ENCODE results near the gene OTOA. TPM values are rescaled to one million over a fixed set of nuclear protein-coding genes. Genes with fewer than 3 reads are reported as not detected.
"Not testable (repeated sequence)": the region's sequence is repeated elsewhere in the genome, so short reads cannot be mapped to it uniquely, and the experiment has no call there.

The OTOA gene
- total RNA-seq, 1 experiment from 2014 or later, result not detected

DNA sequence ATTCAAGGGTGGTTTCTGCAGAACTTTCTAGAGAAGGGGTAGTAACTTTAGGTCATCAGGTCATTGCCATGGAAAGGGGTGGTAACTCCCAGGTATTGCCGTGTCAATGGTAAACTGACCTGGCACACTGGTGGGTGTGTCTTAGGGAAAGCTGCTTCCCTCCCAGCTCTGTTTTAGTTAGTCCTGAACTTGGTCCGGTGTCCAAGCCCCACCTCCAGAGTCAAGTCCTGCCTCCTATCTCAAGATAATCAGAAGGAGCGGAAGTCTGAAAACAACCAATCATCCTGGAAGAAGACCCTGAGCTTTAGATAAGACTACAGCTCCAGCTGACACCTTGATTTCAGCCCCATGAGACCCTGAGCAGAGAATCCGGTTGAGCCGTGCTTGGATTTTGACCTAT lies 105.0 kb downstream of the OTOA start:
- DNase-seq (ENCODE audit: low read depth); in situ Hi-C loops (cut with HindIII; ENCODE audit: low pct_unique_long_range_greater_than_20kb, low sequenced_read_pairs): not testable (repeated sequence)

DNA sequence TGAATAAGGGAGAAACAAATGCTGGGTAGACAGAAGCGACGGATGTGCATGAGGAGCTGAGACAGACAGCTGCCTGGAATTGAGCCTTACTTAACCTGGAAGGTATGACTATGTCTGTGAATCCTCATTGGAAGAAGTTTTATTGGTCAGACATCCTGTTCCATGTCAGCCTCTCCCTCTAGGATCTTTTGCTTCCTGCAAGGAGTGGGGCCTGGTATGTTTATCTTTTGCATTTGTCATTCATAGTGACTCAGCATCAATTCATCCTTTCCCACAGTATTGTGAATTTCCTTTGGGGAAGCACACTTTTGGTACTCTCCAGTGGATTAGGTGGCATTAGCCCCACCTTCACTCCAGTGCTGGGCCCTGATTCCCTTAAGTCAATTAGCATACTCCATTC lies 105.5 kb downstream of the OTOA start:
- in situ Hi-C loops (cut with HindIII; ENCODE audit: low pct_unique_long_range_greater_than_20kb, low sequenced_read_pairs), result not testable (repeated sequence)
- peak; percentile 97 for DNase-seq (ENCODE audit: low read depth)

DNA sequence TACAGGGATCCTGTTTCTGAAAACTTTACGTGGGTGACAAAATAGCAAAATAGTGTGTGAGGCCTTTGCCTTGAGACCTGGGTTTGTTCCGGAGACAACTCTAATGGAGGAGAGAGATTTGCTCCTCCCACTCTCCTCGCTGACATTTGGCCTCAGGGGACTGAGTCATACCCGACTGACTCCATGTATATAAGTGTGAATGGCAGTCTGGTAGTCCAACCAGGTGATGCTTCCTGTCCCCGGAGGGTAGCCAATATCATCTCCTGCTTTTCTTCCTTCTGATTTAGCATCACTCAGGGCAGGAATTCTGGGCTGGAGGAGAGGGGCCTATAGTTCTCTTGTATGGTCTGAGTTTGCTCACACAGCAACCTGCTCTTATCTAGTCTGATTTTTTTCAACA lies 106.8 kb downstream of the OTOA start:
- in situ Hi-C loops (cut with HindIII; ENCODE audit: low pct_unique_long_range_greater_than_20kb, low sequenced_read_pairs), result not testable (repeated sequence)

DNA sequence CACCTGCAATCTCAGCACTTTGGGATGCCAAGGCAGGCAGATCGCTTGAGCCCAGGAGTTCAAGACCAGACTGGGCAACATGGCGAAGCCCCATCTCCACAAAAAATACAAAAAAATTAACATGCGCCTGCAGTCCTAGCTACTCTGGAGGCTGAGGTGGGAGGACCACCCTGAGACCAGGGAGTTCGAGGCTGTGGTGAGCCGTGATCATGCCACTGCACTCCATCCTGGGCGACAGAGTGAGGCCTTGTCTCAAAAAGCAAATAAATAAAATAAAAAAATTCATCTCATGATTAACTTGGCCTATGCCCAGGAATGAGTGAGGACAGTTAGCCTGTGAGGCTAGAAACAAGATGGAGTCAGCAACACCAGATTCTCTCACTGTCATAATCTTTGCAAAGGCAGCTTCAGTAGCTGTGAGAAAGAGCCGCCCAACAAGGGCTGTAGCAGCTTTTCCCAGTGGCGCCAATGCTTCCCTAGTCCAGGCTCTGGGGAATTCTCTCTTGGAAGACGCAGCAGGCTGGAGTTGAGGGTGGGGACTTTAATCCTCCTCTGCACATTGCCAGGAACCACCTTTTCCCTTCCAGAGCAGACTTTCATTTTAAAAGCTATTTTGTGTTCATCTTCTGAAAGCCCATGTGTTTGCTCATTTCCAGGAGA lies 108.9 kb downstream of the OTOA start:
- in situ Hi-C loops (cut with HindIII; ENCODE audit: low pct_unique_long_range_greater_than_20kb, low sequenced_read_pairs); DNase-seq (ENCODE audit: low read depth): not testable (repeated sequence)

More for the DNA sequence above, 106.8 kb downstream of the OTOA start:
- DNase-seq (ENCODE audit: low read depth), result not testable (repeated sequence)

DNA sequence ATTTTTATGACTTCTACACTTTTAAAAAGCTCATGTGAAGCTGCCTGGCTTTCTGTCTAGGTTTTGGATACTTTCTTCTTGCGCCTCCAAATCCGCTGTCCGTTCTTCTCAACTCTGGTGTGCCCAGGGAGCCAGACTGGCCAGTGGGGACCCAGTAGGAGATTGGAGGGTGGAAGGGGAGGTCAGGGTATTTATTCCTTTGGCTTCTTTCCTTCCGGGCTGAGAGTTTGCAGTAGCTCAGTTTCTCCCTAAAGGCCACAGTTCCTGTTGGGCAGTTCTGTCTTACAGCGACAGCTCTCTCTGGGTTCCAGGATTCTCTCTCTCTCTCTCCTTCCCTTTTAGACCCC lies 109.4 kb downstream of the OTOA start:
- DNase-seq (ENCODE audit: low read depth); in situ Hi-C loops (cut with HindIII; ENCODE audit: low pct_unique_long_range_greater_than_20kb, low sequenced_read_pairs): not testable (repeated sequence)

DNA sequence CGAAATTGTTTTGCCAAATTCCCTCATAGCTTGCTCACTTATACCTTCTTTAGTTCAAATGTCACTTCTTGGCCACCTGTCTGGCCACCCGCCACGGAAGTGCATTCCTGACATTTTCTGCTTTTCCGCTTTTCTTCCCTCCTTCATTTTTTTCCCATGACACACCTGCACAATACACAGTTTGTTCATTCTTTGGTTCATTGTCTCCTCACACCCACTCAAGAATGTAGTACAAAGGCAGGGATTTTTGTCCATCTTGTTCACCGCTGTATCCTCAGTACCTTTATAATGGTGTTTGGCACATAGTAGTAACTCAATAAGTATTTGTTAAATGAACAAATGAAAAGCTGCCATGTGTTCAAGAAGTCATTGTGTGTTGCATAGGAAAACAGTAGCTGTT lies 116.8 kb downstream of the OTOA start:
- DNase-seq (ENCODE audit: low read depth); in situ Hi-C loops (cut with HindIII; ENCODE audit: low pct_unique_long_range_greater_than_20kb, low sequenced_read_pairs): not testable (repeated sequence)

DNA sequence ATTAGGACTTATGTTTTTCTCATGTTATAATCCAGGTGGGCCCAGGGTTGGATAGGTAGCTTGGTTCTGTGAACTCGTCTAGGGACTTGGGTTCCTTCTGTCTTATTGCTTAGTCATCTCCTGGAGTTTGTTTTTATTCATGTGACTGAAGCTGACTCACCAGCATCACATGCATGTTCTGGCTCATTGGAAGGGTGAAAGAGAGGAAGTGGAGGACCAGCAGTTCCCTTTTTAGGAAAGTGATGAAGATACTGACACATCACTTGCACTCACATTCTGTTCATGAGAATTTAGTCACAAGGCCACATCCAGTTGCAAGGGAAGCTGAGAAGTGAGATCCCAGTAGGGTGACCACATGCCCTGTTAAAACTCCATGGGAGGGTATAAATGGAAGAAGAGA lies 126.7 kb downstream of the OTOA start:
- in situ Hi-C loops (cut with HindIII; ENCODE audit: low pct_unique_long_range_greater_than_20kb, low sequenced_read_pairs); DNase-seq (ENCODE audit: low read depth): not testable (repeated sequence)

DNA sequence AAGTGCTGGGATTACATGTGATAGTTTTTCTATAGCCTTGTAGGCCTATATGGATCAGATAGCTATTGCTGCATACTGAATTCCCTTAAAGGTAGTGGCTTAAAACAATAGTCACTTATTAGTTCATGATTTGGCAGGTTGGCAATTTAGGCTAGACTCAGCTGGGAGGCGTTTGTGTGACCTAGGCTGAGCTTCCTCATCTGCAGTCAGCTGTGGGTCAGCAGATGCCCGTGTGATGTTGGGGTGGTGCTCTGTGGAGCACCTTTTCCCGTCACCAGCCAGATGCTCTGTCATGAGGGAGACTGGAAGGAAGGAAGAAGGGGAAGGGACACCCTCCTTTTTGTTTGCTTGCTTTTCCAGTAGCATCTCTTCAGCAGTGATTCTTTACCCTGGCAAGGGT lies 129.5 kb downstream of the OTOA start:
- in situ Hi-C loops (cut with HindIII; ENCODE audit: low pct_unique_long_range_greater_than_20kb, low sequenced_read_pairs); DNase-seq (ENCODE audit: low read depth): not testable (repeated sequence)

DNA sequence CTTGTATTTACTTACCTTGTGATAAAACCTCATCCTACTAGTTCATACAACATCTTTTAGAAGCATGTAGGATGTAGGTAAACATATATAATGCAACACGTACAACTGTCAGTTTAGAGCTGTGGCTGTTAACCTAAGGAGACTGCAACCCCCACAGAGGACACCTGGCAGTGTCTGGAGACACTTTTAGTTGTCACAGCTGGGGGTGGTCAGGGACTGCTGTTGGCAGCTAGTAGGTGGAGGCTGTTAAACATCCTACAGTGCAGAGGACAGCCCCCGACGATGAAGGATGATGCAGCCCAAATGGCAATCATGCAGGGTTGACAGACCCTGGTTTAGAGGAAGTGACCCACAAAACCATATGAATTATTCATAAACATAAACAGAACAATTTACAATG lies 134.8 kb downstream of the OTOA start:
- DNase-seq (ENCODE audit: low read depth); in situ Hi-C loops (cut with HindIII; ENCODE audit: low pct_unique_long_range_greater_than_20kb, low sequenced_read_pairs): not testable (repeated sequence)

DNA sequence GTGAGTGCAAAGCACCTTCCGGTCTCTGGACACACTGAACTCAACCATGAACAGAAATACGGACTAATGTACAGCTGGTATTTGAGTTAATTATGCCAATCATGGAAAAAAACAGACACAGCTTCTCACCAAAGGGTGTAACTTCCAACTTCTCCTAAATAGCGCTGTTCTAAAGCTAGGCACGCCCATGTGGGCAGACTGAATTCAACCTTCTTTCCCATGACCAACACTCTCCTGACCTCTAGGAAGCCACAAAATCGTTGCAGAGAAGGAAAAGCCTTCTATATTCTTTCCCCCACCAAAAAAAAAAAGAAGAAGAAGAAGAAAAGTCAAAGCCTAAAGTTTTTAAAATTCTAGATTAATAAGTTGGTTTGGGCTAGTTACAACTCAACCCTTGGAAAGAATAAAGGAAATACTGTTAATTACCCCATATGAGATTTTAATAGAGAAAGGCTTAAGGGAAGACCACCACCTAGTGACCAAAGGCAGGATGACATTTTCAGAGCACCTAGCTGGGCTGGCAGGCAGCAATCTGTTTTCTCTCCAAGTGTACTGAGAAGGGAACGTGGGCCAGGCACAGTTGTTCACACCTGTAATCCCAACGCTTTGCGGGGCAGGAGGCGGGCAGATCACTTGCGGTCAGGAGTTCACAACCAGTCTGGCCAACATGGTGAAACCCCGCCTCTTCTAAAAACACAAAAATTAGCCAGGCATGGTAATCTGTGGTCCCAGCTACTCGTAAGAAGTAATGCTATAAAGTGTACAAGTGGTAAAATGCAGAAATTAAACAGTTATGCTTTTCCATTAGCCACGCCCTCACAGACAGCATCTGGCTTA lies 138.0 kb downstream of the OTOA start:
- peak; percentile 60 for DNase-seq (ENCODE audit: low read depth)
- in situ Hi-C loops (cut with HindIII; ENCODE audit: low pct_unique_long_range_greater_than_20kb, low sequenced_read_pairs), result not testable (repeated sequence)

DNA sequence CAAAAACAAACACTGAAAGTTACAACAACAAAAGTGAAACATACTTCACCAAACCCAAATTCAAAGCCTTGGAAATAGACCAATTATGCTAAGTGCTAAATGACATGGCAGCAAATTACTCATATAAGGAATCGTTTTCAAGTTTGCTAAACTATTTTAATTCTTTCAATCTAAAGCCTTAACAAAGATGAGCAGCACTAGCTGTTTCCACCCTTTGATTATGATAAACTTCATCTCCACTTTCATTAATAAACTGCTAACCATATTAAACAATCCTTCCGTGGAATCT lies 138.6 kb downstream of the OTOA start:
- DNase-seq (ENCODE audit: low read depth); in situ Hi-C loops (cut with HindIII; ENCODE audit: low pct_unique_long_range_greater_than_20kb, low sequenced_read_pairs): not testable (repeated sequence)

Other genes with a start within 250 kb of the OTOA start
- 238 and 278 TPM in 2 replicates for gene METTL9, start 64.4 kb upstream of the OTOA start, total RNA-seq (2014; rRNA removed; shearing (Covaris generic); ENCODE audit: low replicate concordance)
- gene IGSF6, start 11.4 kb upstream of the OTOA start, total RNA-seq (2014; rRNA removed; shearing (Covaris generic); ENCODE audit: low replicate concordance), result not detected in 2 replicates
- gene NPIPB4, start 193.8 kb downstream of the OTOA start, total RNA-seq (2014; rRNA removed; shearing (Covaris generic); ENCODE audit: low replicate concordance), result 6.9 and 10.9 TPM in 2 replicates